ENCODE data around the gene DAD1. TPM values are rescaled to one million over a fixed set of nuclear protein-coding genes. Genes with fewer than 3 reads are reported as not detected.

DAD1 gene
- total and polyA plus RNA-seq, 2 of the 8 experiments (the other 6 are each of a cell fraction or from before 2014, with no cell fraction given), result 131 to 440 TPM

DNA sequence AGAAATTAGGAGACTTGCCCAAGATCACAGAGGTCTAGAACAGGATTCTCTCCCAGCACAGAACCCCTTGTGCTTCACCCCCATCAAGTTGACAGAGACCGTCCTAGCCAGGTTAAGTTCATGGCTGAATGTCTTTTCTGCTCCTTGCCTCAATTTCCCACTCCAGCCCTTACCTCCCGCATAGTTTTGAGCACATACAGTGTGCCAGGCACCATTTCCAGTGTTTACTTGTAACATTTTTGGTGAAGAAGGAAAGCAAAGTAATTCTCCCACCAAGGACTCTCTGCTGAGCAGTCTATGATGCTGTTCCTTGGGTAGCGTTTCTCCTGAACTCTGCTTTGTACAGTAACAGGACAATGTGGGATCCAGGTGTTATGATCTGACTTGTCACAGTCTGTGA, 10.3 kb upstream of the DAD1 start:
- Histone ChIP-seq H2AFZ (ENCODE audit: low read length) (no peak overlapping the region), H3K23me2 (ENCODE audit: low read depth, low read length) (peaks cover 4% of the 10 kb centered on the region; the same call in 1 of the 2 replicates), H3K79me2 (ENCODE audit: control insufficient read depth in 1 of 2, insufficient read depth in 2 of 2, low read length in 2 of 2) (peaks cover 3 to 17% of the 10 kb centered on the region in 2 experiments), H4K5ac (ENCODE audit: insufficient read length, low read depth, low read length) (no peak overlapping the region), H3K79me1 (ENCODE audit: low read depth, low read length) (peaks cover 3% of the 10 kb centered on the region; the same call in 1 of the 2 replicates), H4K8ac (ENCODE audit: extremely low read depth, insufficient read depth, low read length) (no peak overlapping the region), H3K9me3 (ENCODE audit: insufficient read depth in 2 of 2, low read depth in 1 of 2, low read length in 1 of 2) (no peaks in the 10 kb centered on the region), H3K4me2 (ENCODE audit: insufficient read depth in 1 of 2, low read depth in 2 of 2, low read length in 2 of 2) (peak overlapping the region; percentile 67 to 79), H3K56ac (replicated peaks; ENCODE audit: insufficient read length, low read depth, low read length) (no peak overlapping the region), H3K36me3 (ENCODE audit: control insufficient read depth in 2 of 4, insufficient read depth in 4 of 4, low read length in 3 of 4) (peaks cover 6 to 24% (median 21%) of the 10 kb centered on the region in 4 experiments), H3K27ac (ENCODE audit: low read depth, low read length) (peak overlapping the region; percentile 20; the same call in 1 of the 2 replicates), H3K23ac (ENCODE audit: insufficient read length) (no peak overlapping the region), H2BK5ac (ENCODE audit: low read depth, low read length) (no peak overlapping the region), H2BK20ac (ENCODE audit: low read length) (no peak overlapping the region), H2BK12ac (ENCODE audit: low read depth, low read length) (peak overlapping the region; percentile 52; the same call in 1 of the 2 replicates), H2AK5ac (ENCODE audit: low read depth, low read length) (no peak overlapping the region), H3K9ac (replicated peaks in 1 of 4; ENCODE audit: extremely low read depth in 1 of 4, low read depth in 3 of 4, low read length in 3 of 4) (peak overlapping the region in 3 of 4 experiments; percentile 63 to 84 (median 82); a peak in 5 of 7 replicates), H4K91ac (replicated peaks; ENCODE audit: insufficient read length, low read length) (no peak overlapping the region), H2BK15ac (ENCODE audit: low read length) (no peak overlapping the region; the same call in 1 of the 2 replicates), H3K27me3 (replicated peaks in 1 of 4; ENCODE audit: control insufficient read depth in 3 of 4, extremely low read depth in 1 of 4, insufficient read depth in 3 of 4, low read length in 3 of 4) (no peaks in the 10 kb centered on the region), H3K4me3 (ENCODE audit: extremely low read depth in 1 of 4, insufficient read depth in 2 of 4, low read depth in 3 of 4, low read length in 4 of 4) (peak overlapping the region; percentile 68 to 99 (median 84); a peak in 6 of 8 replicates), H4K20me1 (replicated peaks in 1 of 2; ENCODE audit: control insufficient read depth in 1 of 2, insufficient read depth in 2 of 2, low read length in 2 of 2) (peaks cover 0 to 4% of the 10 kb centered on the region in 2 experiments), H3K14ac (ENCODE audit: insufficient read length) (no peak overlapping the region), H3K4ac (replicated peaks; ENCODE audit: insufficient read length, low read depth, low read length) (peak overlapping the region; percentile 6), H3K18ac (ENCODE audit: extremely low read depth, low read length) (no peak overlapping the region), H2BK120ac (replicated peaks; ENCODE audit: low read depth, low read length) (no peak overlapping the region), H3K4me1 (replicated peaks in 1 of 4; ENCODE audit: control insufficient read depth in 3 of 4, insufficient read depth in 4 of 4, low read length in 3 of 4) (peaks cover 0 to 10% (median 6%) of the 10 kb centered on the region in 4 experiments; a peak in 4 of 7 replicates)
- 95% methylated on average over 3 of the region's 3 CpGs; no CpG with 5 or more reads in 1 of the 2 experiments for WGBS, 2 experiments (ENCODE audit: extremely low coverage in 1 of 2, insufficient coverage in 1 of 2, insufficient read length in 1 of 2, insufficient replicate concordance in 2 of 2, low coverage in 1 of 2, low lambda C conversion rate in 2 of 2, missing lambda C conversion rate in 1 of 2)
- FAIRE-seq, result no peak
- no peak for TF ChIP-seq CHD1 (IDR thresholded peaks at IDR 0.05; ENCODE audit: low read depth, low read length)
- no peak for DNase-seq (ENCODE audit: low read depth in 1 of 2, low spot score in 2 of 2)
- CTCF ChIA-PET (ENCODE audit: partially characterized antibody), result interaction anchor here (0.8 to 5.2 kb wide), 15 partner anchors 8 to 272 kb away, joined by 3 to 29 read pairs (median 4); partner anchors contain the start of genes DAD1 and LRP10
- POLR2A ChIA-PET (ENCODE audit: partially characterized antibody), result interaction anchor here (0.8 to 2.7 kb wide), 8 partner anchors 10 to 224 kb away, joined by 3 to 22 read pairs (median 3); partner anchors contain the start of gene DAD1
